Measurements from ENCODE around the gene HJURP.
"Not testable (repeated sequence)": the region's sequence is repeated elsewhere in the genome, so short reads cannot be mapped to it uniquely, and the experiment has no call there.

Gene HJURP, protein sequence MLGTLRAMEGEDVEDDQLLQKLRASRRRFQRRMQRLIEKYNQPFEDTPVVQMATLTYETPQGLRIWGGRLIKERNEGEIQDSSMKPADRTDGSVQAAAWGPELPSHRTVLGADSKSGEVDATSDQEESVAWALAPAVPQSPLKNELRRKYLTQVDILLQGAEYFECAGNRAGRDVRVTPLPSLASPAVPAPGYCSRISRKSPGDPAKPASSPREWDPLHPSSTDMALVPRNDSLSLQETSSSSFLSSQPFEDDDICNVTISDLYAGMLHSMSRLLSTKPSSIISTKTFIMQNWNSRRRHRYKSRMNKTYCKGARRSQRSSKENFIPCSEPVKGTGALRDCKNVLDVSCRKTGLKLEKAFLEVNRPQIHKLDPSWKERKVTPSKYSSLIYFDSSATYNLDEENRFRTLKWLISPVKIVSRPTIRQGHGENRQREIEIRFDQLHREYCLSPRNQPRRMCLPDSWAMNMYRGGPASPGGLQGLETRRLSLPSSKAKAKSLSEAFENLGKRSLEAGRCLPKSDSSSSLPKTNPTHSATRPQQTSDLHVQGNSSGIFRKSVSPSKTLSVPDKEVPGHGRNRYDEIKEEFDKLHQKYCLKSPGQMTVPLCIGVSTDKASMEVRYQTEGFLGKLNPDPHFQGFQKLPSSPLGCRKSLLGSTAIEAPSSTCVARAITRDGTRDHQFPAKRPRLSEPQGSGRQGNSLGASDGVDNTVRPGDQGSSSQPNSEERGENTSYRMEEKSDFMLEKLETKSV

DNA sequence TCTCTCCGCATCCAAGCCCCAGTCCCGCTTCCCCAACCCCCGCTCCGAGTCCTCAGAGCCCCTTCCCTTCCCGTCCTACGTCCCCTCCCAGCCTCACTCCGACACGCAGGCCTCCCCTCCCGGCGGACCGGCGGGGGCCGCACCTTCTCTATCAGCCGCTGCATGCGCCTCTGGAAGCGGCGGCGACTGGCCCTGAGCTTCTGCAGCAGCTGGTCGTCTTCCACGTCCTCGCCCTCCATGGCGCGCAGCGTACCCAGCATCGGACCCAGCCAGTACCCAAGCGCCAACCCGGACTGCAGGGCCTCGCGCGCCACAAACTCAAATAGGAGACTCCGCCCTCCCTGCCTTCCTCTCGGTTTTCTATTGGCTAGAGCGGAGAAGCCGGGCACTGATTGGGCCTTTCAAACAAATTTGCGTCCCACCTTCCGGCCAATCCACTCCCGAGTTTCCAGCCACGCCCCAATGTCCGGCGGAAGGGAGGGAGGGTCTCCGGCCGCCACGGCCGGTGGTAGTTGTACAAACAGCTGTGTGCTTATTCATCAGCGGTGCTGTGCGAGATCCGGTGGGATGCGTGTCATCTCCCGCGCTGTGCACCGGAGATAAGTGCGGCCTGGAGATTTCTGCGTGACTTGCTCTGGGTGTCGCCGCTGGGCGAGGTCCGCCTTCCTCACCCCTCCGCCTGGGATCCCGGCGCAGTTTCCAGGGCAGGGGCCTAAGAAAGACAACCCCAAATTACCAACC is at the start of gene HJURP:
TSS of gene HJURP (minus strand) at position 295 of the 741 bp plus-strand sequence. CDS start at position 260, 35 bp downstream.
- H3K27me3 ChIP-seq (ENCODE audit: insufficient read depth, low read length), result no peaks in the 10 kb centered on the region
- H2AFZ ChIP-seq (ENCODE audit: low read depth, low read length), result peak within 1 kb of the TSS; percentile 98
- H3K36me3 ChIP-seq (ENCODE audit: insufficient read depth, low read length), result peaks cover 34% of the 10 kb centered on the region
- H3K4me3 ChIP-seq (ENCODE audit: low read length), result peak within 1 kb of the TSS; percentile 94
- H3K9me3 ChIP-seq (ENCODE audit: low read length), result no peaks in the 10 kb centered on the region
- peaks cover 30% of the 10 kb centered on the region for H3K4me1 ChIP-seq (ENCODE audit: insufficient read depth, low read length)

- Histone ChIP-seq H3K27me3 (ENCODE audit: insufficient read depth, low read length) (no peaks in the 10 kb centered on the region), H2AFZ (ENCODE audit: low read depth, low read length) (no peak overlapping the region), H3K9me3 (ENCODE audit: low read length) (no peaks in the 10 kb centered on the region), H3K4me3 (ENCODE audit: low read length) (no peak overlapping the region), H3K4me1 (ENCODE audit: insufficient read depth, low read length) (no peaks in the 10 kb centered on the region), H3K36me3 (ENCODE audit: insufficient read depth, low read length) (no peaks in the 10 kb centered on the region)
Measured at GRCh38 chr2:233901884-233902283, 47.5 kb upstream of the HJURP start.

GRCh38 chr2:233901367-233901766 is 47.0 kb upstream of the HJURP start:
- Histone ChIP-seq H3K4me3 (ENCODE audit: low read length) (no peak overlapping the region), H3K27me3 (ENCODE audit: insufficient read depth, low read length) (no peaks in the 10 kb centered on the region), H3K9me3 (ENCODE audit: low read length) (no peaks in the 10 kb centered on the region), H3K4me1 (ENCODE audit: insufficient read depth, low read length) (no peaks in the 10 kb centered on the region), H2AFZ (ENCODE audit: low read depth, low read length) (no peak overlapping the region), H3K36me3 (ENCODE audit: insufficient read depth, low read length) (no peaks in the 10 kb centered on the region)

- not testable (repeated sequence) for H3K36me3 ChIP-seq (ENCODE audit: insufficient read depth, low read length); H3K27me3 ChIP-seq (ENCODE audit: insufficient read depth, low read length); H3K9me3 ChIP-seq (ENCODE audit: low read length); H3K4me3 ChIP-seq (ENCODE audit: low read length); H3K4me1 ChIP-seq (ENCODE audit: insufficient read depth, low read length); H2AFZ ChIP-seq (ENCODE audit: low read depth, low read length)
Measured at GRCh38 chr2:233896253-233896652, 41.9 kb upstream of the HJURP start.

- H3K4me3 ChIP-seq (ENCODE audit: low read length), result no peak overlapping the region
Measured at GRCh38 chr2:233892793-233893192, 38.5 kb upstream of the HJURP start.

GRCh38 chr2:233882353-233882752 is 28.0 kb upstream of the HJURP start:
- Histone ChIP-seq H3K9me3 (ENCODE audit: low read length) (peaks cover 6% of the 10 kb centered on the region), H3K4me1 (ENCODE audit: insufficient read depth, low read length) (no peaks in the 10 kb centered on the region), H2AFZ (ENCODE audit: low read depth, low read length) (no peak overlapping the region), H3K27me3 (ENCODE audit: insufficient read depth, low read length) (no peaks in the 10 kb centered on the region), H3K4me3 (ENCODE audit: low read length) (no peak overlapping the region), H3K36me3 (ENCODE audit: insufficient read depth, low read length) (no peaks in the 10 kb centered on the region)

More at GRCh38 chr2:233892793-233893192, 38.5 kb upstream of the HJURP start:
- Histone ChIP-seq H3K9me3 (ENCODE audit: low read length) (no peaks in the 10 kb centered on the region), H3K27me3 (ENCODE audit: insufficient read depth, low read length) (no peaks in the 10 kb centered on the region), H3K4me1 (ENCODE audit: insufficient read depth, low read length) (no peaks in the 10 kb centered on the region), H3K36me3 (ENCODE audit: insufficient read depth, low read length) (no peaks in the 10 kb centered on the region), H2AFZ (ENCODE audit: low read depth, low read length) (no peak overlapping the region)

DNA sequence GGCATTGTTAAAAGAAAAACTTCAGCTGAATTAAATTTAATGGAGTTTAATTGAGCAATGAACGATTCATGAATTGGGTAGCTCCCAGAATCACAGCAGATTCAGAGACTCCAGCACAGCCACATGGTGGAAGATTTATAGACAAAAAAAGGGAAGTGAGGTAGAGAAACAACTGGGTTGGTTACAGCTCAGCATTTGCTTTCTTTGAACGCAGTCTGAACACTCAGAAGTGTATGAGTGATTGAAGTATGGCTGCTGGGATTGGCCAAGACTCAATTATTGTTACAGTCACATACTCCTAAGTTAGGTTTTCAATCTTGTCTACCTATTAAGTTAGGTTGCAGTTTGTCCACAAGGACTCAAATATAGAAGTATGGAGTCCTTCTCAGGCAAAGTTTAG is 17.8 kb upstream of the HJURP start:
- not testable (repeated sequence) for H2AFZ ChIP-seq (ENCODE audit: low read depth, low read length); H3K27me3 ChIP-seq (ENCODE audit: insufficient read depth, low read length); H3K4me3 ChIP-seq (ENCODE audit: low read length); H3K4me1 ChIP-seq (ENCODE audit: insufficient read depth, low read length); H3K36me3 ChIP-seq (ENCODE audit: insufficient read depth, low read length); H3K9me3 ChIP-seq (ENCODE audit: low read length)

DNA sequence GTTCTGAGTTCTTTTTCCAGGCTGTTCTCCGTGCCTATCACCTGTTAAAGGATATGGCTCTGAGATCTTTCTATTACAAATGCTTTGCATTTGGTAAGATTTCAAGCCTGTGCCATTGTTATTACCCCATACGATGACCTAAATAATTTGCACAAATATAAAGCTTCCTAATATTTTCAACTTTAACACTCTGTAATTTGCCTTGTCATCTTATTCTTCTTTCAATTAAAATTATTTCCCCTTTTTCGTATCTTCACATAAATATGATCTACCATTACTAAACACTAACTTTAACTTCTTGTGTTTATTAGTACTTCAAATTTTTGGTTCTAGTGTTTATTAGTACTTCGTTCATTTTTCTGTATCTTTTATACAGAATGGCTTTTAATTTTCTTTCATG is 17.1 kb upstream of the HJURP start:
- H3K36me3 ChIP-seq (ENCODE audit: insufficient read depth, low read length), result no peaks in the 10 kb centered on the region
- H3K27me3 ChIP-seq (ENCODE audit: insufficient read depth, low read length), result peaks cover 2% of the 10 kb centered on the region
- H2AFZ ChIP-seq (ENCODE audit: low read depth, low read length), result no peak overlapping the region
- no peak overlapping the region for H3K4me3 ChIP-seq (ENCODE audit: low read length)
- peaks cover 1% of the 10 kb centered on the region for H3K9me3 ChIP-seq (ENCODE audit: low read length)
- H3K4me1 ChIP-seq (ENCODE audit: insufficient read depth, low read length), result no peaks in the 10 kb centered on the region

DNA sequence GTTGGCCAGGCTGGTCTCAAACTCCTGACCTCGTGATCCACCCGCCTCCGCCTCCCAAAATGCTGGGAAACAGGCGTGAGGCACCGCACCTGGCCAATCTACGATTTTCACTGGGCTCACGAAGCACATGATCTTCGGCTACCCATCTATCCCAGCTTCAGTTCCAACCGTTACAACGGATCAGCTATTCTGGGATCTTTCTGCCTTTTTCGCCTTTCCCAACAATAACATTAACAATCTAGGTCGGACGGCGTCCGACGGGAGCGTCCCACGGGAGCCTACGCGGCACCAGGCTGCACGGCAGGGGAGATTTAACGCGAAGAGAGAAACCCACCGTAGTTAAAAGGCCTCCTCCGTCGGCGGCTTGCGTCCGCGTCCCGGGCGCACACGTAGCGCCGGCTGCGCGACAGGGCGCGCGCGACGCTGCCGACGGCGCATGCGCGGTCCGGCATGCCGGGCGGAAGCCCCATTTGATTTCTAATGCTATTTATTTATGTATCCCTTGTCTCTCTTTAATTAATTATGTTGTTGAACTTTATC is 13.7 kb upstream of the HJURP start, which contains the start of gene MSL3B:
TSS of gene MSL3B (minus strand) at position 394 of the 540 bp plus-strand sequence.
- H2AFZ ChIP-seq (ENCODE audit: low read depth, low read length), result no peak within 1 kb of the TSS
- H3K36me3 ChIP-seq (ENCODE audit: insufficient read depth, low read length), result no peaks in the 10 kb centered on the region
- no peak within 1 kb of the TSS for H3K4me3 ChIP-seq (ENCODE audit: low read length)
- peaks cover 2% of the 10 kb centered on the region for H3K27me3 ChIP-seq (ENCODE audit: insufficient read depth, low read length)
- H3K9me3 ChIP-seq (ENCODE audit: low read length), result peaks cover 1% of the 10 kb centered on the region
- no peaks in the 10 kb centered on the region for H3K4me1 ChIP-seq (ENCODE audit: insufficient read depth, low read length)

GRCh38 chr2:233866479-233866878 is 12.1 kb upstream of the HJURP start:
- Histone ChIP-seq H3K36me3 (ENCODE audit: insufficient read depth, low read length) (no peaks in the 10 kb centered on the region), H3K4me1 (ENCODE audit: insufficient read depth, low read length) (peaks cover 3% of the 10 kb centered on the region), H3K27me3 (ENCODE audit: insufficient read depth, low read length) (peaks cover 2% of the 10 kb centered on the region), H3K9me3 (ENCODE audit: low read length) (peaks cover 1% of the 10 kb centered on the region), H3K4me3 (ENCODE audit: low read length) (no peak overlapping the region), H2AFZ (ENCODE audit: low read depth, low read length) (no peak overlapping the region)

- Histone ChIP-seq H3K4me3 (ENCODE audit: low read length) (no peak overlapping the region), H3K4me1 (ENCODE audit: insufficient read depth, low read length) (peaks cover 3% of the 10 kb centered on the region), H3K36me3 (ENCODE audit: insufficient read depth, low read length) (no peaks in the 10 kb centered on the region), H2AFZ (ENCODE audit: low read depth, low read length) (no peak overlapping the region), H3K27me3 (ENCODE audit: insufficient read depth, low read length) (peaks cover 2% of the 10 kb centered on the region), H3K9me3 (ENCODE audit: low read length) (peaks cover 1% of the 10 kb centered on the region)
Measured at GRCh38 chr2:233865838-233866237, 11.5 kb upstream of the HJURP start.

GRCh38 chr2:233862261-233862768 is 8.0 kb upstream of the HJURP start:
- Histone ChIP-seq H3K4me1 (ENCODE audit: insufficient read depth, low read length) (peaks cover 3% of the 10 kb centered on the region), H3K36me3 (ENCODE audit: insufficient read depth, low read length) (no peaks in the 10 kb centered on the region), H2AFZ (ENCODE audit: low read depth, low read length) (no peak overlapping the region), H3K27me3 (ENCODE audit: insufficient read depth, low read length) (no peaks in the 10 kb centered on the region), H3K4me3 (ENCODE audit: low read length) (no peak overlapping the region), H3K9me3 (ENCODE audit: low read length) (no peaks in the 10 kb centered on the region)

All from neuron (in vitro differentiated cells).